Mesenchymal stem cell (in vitro differentiated cells and primary cell): Measurements from ENCODE around the gene KDM4C.
"Not testable (repeated sequence)": the region's sequence is repeated elsewhere in the genome, so short reads cannot be mapped to it uniquely, and the experiment has no call there.

Source experiments
- DNase-seq: peaks from one replicate; pipeline ENCODE4 v3.0.0-alpha.2; 2013
- H2AFZ ChIP-seq: one replicate; pipeline ENCODE4 v1.6.1; 2013; ENCODE audit warnings: low read depth, mild to moderate bottlenecking, control low read depth, inconsistent platforms, low read length, moderate library complexity
- H2AK5ac ChIP-seq: 2 replicates; pipeline ENCODE4 v1.6.1; 2013; ENCODE audit warnings: low read length, moderate library complexity, mild to moderate bottlenecking, inconsistent platforms; ENCODE audit not compliant: severe bottlenecking
- H2BK120ac ChIP-seq: one replicate; pipeline ENCODE4 v1.6.1; 2013; ENCODE audit warnings: low read depth, mild to moderate bottlenecking, inconsistent platforms, low read length, moderate library complexity
- H2BK12ac ChIP-seq, 2 experiments: one replicate each; pipeline ENCODE4 v1.6.1; 2013; ENCODE audit warnings: inconsistent platforms in 2 of 2, low read length in 2 of 2, mild to moderate bottlenecking in 2 of 2, moderate library complexity in 2 of 2, control low read depth in 1 of 2
- H2BK15ac ChIP-seq: one replicate; pipeline ENCODE4 v1.6.1; 2013; ENCODE audit warnings: mild to moderate bottlenecking, low read depth, inconsistent platforms; ENCODE audit not compliant: poor library complexity, severe bottlenecking
- H2BK5ac ChIP-seq: 2 replicates; pipeline ENCODE4 v1.6.1; 2013; ENCODE audit warnings: low read depth, mild to moderate bottlenecking, low read length, control low read depth, inconsistent platforms; ENCODE audit not compliant: poor library complexity, severe bottlenecking
- H3K14ac ChIP-seq, 2 experiments: one replicate each; pipeline ENCODE4 v1.6.1; 2013; ENCODE audit warnings: inconsistent platforms in 2 of 2, low read length in 2 of 2, control low read depth in 1 of 2, mild to moderate bottlenecking in 1 of 2, moderate library complexity in 1 of 2
- H3K18ac ChIP-seq, 2 experiments: one replicate each; pipeline ENCODE4 v1.6.1; 2013; ENCODE audit warnings: inconsistent platforms in 2 of 2, low read length in 2 of 2, control low read depth in 1 of 2, low read depth in 1 of 2, mild to moderate bottlenecking in 1 of 2
- H3K23ac ChIP-seq, 2 experiments: one replicate each; pipeline ENCODE4 v1.6.1; 2013; ENCODE audit warnings: inconsistent platforms in 2 of 2, low read length in 2 of 2, mild to moderate bottlenecking in 2 of 2, moderate library complexity in 2 of 2, control low read depth in 1 of 2
- H3K27ac ChIP-seq: 2 replicates; pipeline ENCODE4 v1.5.1; 2013; ENCODE audit warnings: mild to moderate bottlenecking, moderate library complexity, low read length, control low read depth, inconsistent platforms; ENCODE audit not compliant: poor library complexity, severe bottlenecking
- H3K27me3 ChIP-seq, 2 experiments: 2 replicates each; pipeline versions ENCODE4 v1.6.1 to v1.7.0; 2013; ENCODE audit warnings: low read length in 2 of 2, mild to moderate bottlenecking in 2 of 2, moderate library complexity in 2 of 2, control low read depth in 1 of 2, inconsistent platforms in 1 of 2; ENCODE audit not compliant: control insufficient read depth in 1 of 2, insufficient read depth in 1 of 2
- H3K36me3 ChIP-seq, 2 experiments: 2 replicates each; pipeline versions ENCODE4 v1.6.1 to v1.7.0; 2013; ENCODE audit warnings: low read length in 2 of 2, control low read depth in 1 of 2, inconsistent platforms in 1 of 2, low read depth in 1 of 2, mild to moderate bottlenecking in 1 of 2; ENCODE audit not compliant: insufficient read depth in 2 of 2, control insufficient read depth in 1 of 2
- H3K4ac ChIP-seq, 2 experiments: one replicate each; pipeline ENCODE4 v1.6.1; 2013; ENCODE audit warnings: inconsistent platforms in 2 of 2, low read length in 2 of 2, mild to moderate bottlenecking in 2 of 2, moderate library complexity in 2 of 2, control low read depth in 1 of 2, low read depth in 1 of 2
- H3K4me1 ChIP-seq: 2 replicates; pipeline ENCODE4 v1.6.1; 2013; ENCODE audit warnings: low read depth, low read length, control low read depth; ENCODE audit not compliant: control insufficient read depth, insufficient read depth
- H3K4me2 ChIP-seq: 2 replicates; pipeline ENCODE4 v1.6.1; 2013; ENCODE audit warnings: low read length, mild to moderate bottlenecking, inconsistent platforms; ENCODE audit not compliant: poor library complexity, severe bottlenecking
- H3K4me3 ChIP-seq, 2 experiments: 2 replicates each; pipeline versions ENCODE4 v1.5.1 to v1.7.0; 2013; ENCODE audit warnings: low read length in 2 of 2, mild to moderate bottlenecking in 2 of 2, control low read depth in 1 of 2, low read depth in 1 of 2; ENCODE audit not compliant: insufficient read depth in 1 of 2
- H3K79me1 ChIP-seq: replicated peaks from 2 replicates; pipeline ENCODE4 v1.6.1; 2013; ENCODE audit warnings: mild to moderate bottlenecking, control low read depth, low read length, inconsistent platforms; ENCODE audit not compliant: poor library complexity, severe bottlenecking
- H3K9ac ChIP-seq: 2 replicates; pipeline ENCODE4 v1.7.0; 2013; ENCODE audit warnings: mild to moderate bottlenecking, low read length, moderate library complexity
- H3K9me3 ChIP-seq: 2 replicates; pipeline ENCODE4 v1.7.0; 2013; ENCODE audit warnings: mild to moderate bottlenecking, low read length; ENCODE audit not compliant: control insufficient read depth
- H4K8ac ChIP-seq: one replicate; pipeline ENCODE4 v1.6.1; 2013; ENCODE audit warnings: inconsistent platforms, mild to moderate bottlenecking, low read length, moderate library complexity
- H4K91ac ChIP-seq: one replicate; pipeline ENCODE4 v1.6.1; 2013; ENCODE audit warnings: mild to moderate bottlenecking, low read length, inconsistent platforms
- WGBS: methylation state at CpG from one replicate; pipeline ENCODE4 v1.1.7; 2013; ENCODE audit warnings: mixed read lengths; 5-methylcytosine and 5-hydroxymethylcytosine counted together

The KDM4C gene

GRCh38 chr9:7183139-7183538 is 425.4 kb downstream of the KDM4C start:
- not testable (repeated sequence) for H3K9ac ChIP-seq, H3K4me3 ChIP-seq, H3K27ac ChIP-seq, H3K4ac ChIP-seq, H3K79me1 ChIP-seq, H2BK5ac ChIP-seq, H3K9me3 ChIP-seq, H2BK120ac ChIP-seq, H3K36me3 ChIP-seq, H3K27me3 ChIP-seq, H2BK15ac ChIP-seq, H3K18ac ChIP-seq, DNase-seq, H3K14ac ChIP-seq, H3K23ac ChIP-seq, H4K8ac ChIP-seq, H2BK12ac ChIP-seq, H2AFZ ChIP-seq, H3K4me1 ChIP-seq, H3K4me2 ChIP-seq, H2AK5ac ChIP-seq, H4K91ac ChIP-seq
- 91% methylated on average over 7 of the region's 7 CpGs for WGBS

GRCh38 chr9:7185612-7186011 is 427.8 kb downstream of the KDM4C start:
- DNase-seq = peak; percentile 61
- no peaks in the 10 kb centered on the region for H3K79me1 ChIP-seq
- no peak overlapping the region for H2BK120ac ChIP-seq

GRCh38 chr9:7186175-7186574 is 428.4 kb downstream of the KDM4C start:
- H3K79me1 ChIP-seq = no peaks in the 10 kb centered on the region
- H3K18ac ChIP-seq = no peak overlapping the region
- no peak overlapping the region for H2BK5ac ChIP-seq
- no peak overlapping the region for H3K14ac ChIP-seq
- H3K4me1 ChIP-seq = no peaks in the 10 kb centered on the region
- H3K4ac ChIP-seq = no peak overlapping the region
- peaks cover 19% of the 10 kb centered on the region for H3K9me3 ChIP-seq
- no peak overlapping the region for H4K8ac ChIP-seq
- 13% methylated on average over 1 of the region's 1 CpG for WGBS
- no peak overlapping the region for H2BK15ac ChIP-seq
- no peak overlapping the region for H3K4me2 ChIP-seq
- H2AK5ac ChIP-seq = no peak overlapping the region
- no peak overlapping the region for H3K4me3 ChIP-seq
- no peak overlapping the region for H2BK12ac ChIP-seq
- H2AFZ ChIP-seq = no peak overlapping the region
- H3K27ac ChIP-seq = peak overlapping the region; percentile 5
- no peaks in the 10 kb centered on the region for H3K27me3 ChIP-seq
- DNase-seq = peak; percentile 11
- no peak overlapping the region for H3K9ac ChIP-seq
- no peak overlapping the region for H4K91ac ChIP-seq
- H2BK120ac ChIP-seq = no peak overlapping the region
- H3K23ac ChIP-seq = no peak overlapping the region
- H3K36me3 ChIP-seq = no peaks in the 10 kb centered on the region

More at GRCh38 chr9:7185612-7186011, 427.8 kb downstream of the KDM4C start:
- Histone ChIP-seq H3K27me3 (no peaks in the 10 kb centered on the region), H3K4me1 (no peaks in the 10 kb centered on the region), H3K9ac (no peak overlapping the region), H2BK15ac (no peak overlapping the region), H3K14ac (no peak overlapping the region), H2AK5ac (no peak overlapping the region), H3K4me3 (no peak overlapping the region), H2AFZ (no peak overlapping the region), H4K91ac (no peak overlapping the region), H3K36me3 (no peaks in the 10 kb centered on the region), H3K4me2 (no peak overlapping the region), H3K18ac (no peak overlapping the region), H3K23ac (no peak overlapping the region), H3K27ac (peak overlapping the region; percentile 24), H4K8ac (no peak overlapping the region), H2BK12ac (no peak overlapping the region), H2BK5ac (no peak overlapping the region), H3K4ac (no peak overlapping the region), H3K9me3 (peaks cover 13% of the 10 kb centered on the region)

GRCh38 chr9:7192266-7192665 is 434.5 kb downstream of the KDM4C start:
- WGBS = 84% methylated on average over 4 of the region's 4 CpGs
- no peak for DNase-seq
- Histone ChIP-seq H4K91ac (no peak overlapping the region), H3K4me1 (no peaks in the 10 kb centered on the region), H3K23ac (no peak overlapping the region), H3K14ac (no peak overlapping the region), H2AK5ac (no peak overlapping the region), H3K27ac (no peak overlapping the region), H2BK5ac (no peak overlapping the region), H3K9me3 (peaks cover 19% of the 10 kb centered on the region), H2BK120ac (no peak overlapping the region), H2BK15ac (no peak overlapping the region), H3K9ac (no peak overlapping the region), H3K4ac (no peak overlapping the region), H3K79me1 (no peaks in the 10 kb centered on the region), H3K4me2 (no peak overlapping the region), H4K8ac (no peak overlapping the region), H2BK12ac (no peak overlapping the region), H3K4me3 (no peak overlapping the region), H3K18ac (no peak overlapping the region), H3K36me3 (no peaks in the 10 kb centered on the region), H3K27me3 (no peaks in the 10 kb centered on the region), H2AFZ (no peak overlapping the region)
